ENCODE results near the gene ZNF525. TPM values are rescaled to one million over a fixed set of nuclear protein-coding genes. Genes with fewer than 3 reads are reported as not detected.
A peak's percentile ranks its signal among the peaks of the same experiment; 100 is the strongest.

Gene ZNF525
- total RNA-seq, 2 donors from 2014 or later = 4.9 to 11.4 TPM

GRCh38 chr19:53424968-53425597 lies 59.6 kb downstream of the ZNF525 start:
- no peaks in the 10 kb centered on the region for H3K9me3 ChIP-seq
- H3K27me3 ChIP-seq (replicated peaks; ENCODE audit: insufficient read depth) = no peaks in the 10 kb centered on the region
- no peak overlapping the region for H3K4me3 ChIP-seq
- no peaks in the 10 kb centered on the region for H3K36me3 ChIP-seq
- H3K4me1 ChIP-seq (ENCODE audit: control insufficient read depth in 1 of 2, low read depth in 2 of 2) = no peaks in the 10 kb centered on the region
- peak; percentile 65 for ATAC-seq (ENCODE audit: insufficient number of reproducible peaks, low FRiP score, low read depth)
- H3K27ac ChIP-seq = no peak overlapping the region
- TF ChIP-seq, protein P1, sequence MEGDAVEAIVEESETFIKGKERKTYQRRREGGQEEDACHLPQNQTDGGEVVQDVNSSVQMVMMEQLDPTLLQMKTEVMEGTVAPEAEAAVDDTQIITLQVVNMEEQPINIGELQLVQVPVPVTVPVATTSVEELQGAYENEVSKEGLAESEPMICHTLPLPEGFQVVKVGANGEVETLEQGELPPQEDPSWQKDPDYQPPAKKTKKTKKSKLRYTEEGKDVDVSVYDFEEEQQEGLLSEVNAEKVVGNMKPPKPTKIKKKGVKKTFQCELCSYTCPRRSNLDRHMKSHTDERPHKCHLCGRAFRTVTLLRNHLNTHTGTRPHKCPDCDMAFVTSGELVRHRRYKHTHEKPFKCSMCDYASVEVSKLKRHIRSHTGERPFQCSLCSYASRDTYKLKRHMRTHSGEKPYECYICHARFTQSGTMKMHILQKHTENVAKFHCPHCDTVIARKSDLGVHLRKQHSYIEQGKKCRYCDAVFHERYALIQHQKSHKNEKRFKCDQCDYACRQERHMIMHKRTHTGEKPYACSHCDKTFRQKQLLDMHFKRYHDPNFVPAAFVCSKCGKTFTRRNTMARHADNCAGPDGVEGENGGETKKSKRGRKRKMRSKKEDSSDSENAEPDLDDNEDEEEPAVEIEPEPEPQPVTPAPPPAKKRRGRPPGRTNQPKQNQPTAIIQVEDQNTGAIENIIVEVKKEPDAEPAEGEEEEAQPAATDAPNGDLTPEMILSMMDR (IDR thresholded peaks at IDR 0.05) = peak; percentile 74
- DNase-seq (ENCODE audit: low spot score) = peak; percentile 16

GRCh38 chr19:53431399-53432087 lies 66.0 kb downstream of the ZNF525 start, which contains the start of gene ZNF761:
ZNF761 (plus strand) TSS chr19:53431984; CDS start chr19:53447269, 15,285 bp downstream.
- TF ChIP-seq, protein P1 (IDR thresholded peaks at IDR 0.05) = peak; percentile 44
- Histone ChIP-seq H3K36me3 (peaks cover 6% of the 10 kb centered on the region), H3K9me3 (no peaks in the 10 kb centered on the region), H3K4me1 (ENCODE audit: control insufficient read depth in 1 of 2, low read depth in 2 of 2) (peaks cover 0 to 2% of the 10 kb centered on the region in 2 donors), H3K27ac (peak within 1 kb of the TSS; percentile 12 to 56), H3K4me3 (peak within 1 kb of the TSS; percentile 82), H3K27me3 (replicated peaks; ENCODE audit: insufficient read depth) (no peaks in the 10 kb centered on the region)
- ATAC-seq (ENCODE audit: insufficient number of reproducible peaks, low FRiP score, low read depth) (peak; percentile 99), DNase-seq (ENCODE audit: low spot score) (peak; percentile 72)

DNA sequence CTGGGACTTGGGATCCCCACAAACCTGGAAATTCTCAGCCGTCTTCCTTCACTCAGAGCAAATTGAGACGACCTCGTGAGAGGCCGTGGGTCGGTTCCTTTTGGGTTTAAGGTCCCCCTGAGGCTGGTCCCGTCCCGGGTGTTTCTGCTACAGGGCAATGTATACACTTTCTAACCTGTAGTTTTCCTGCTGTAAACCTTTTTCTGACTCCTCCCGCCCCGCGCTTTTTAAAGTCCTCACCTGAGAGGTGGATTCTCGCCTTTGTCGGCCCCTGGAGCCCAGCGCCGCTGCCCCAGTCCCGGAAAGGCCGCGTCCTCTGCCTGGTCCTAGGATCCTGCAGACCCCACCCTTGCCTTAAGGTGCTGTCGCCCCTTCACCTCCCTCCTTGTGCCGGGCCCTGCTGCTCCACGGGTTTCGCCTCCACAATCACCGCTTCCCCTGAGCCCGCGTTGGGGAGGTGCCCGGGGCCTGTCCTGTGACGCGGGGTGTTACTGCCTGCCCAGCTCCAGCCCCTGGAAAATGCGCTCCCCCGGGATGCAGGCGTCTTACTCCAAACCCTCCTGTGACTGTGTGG lies 66.7 kb downstream of the ZNF525 start:
- Histone ChIP-seq H3K9me3 (no peaks in the 10 kb centered on the region), H3K36me3 (peaks cover 10% of the 10 kb centered on the region), H3K27me3 (replicated peaks; ENCODE audit: insufficient read depth) (no peaks in the 10 kb centered on the region), H3K4me3 (peak overlapping the region; percentile 82), H3K27ac (peak overlapping the region; percentile 12 to 53), H3K4me1 (ENCODE audit: control insufficient read depth in 1 of 2, low read depth in 2 of 2) (peaks cover 0 to 2% of the 10 kb centered on the region in 2 donors)
- ATAC-seq (ENCODE audit: insufficient number of reproducible peaks, low FRiP score, low read depth) = no peak
- TF ChIP-seq, protein P1 (IDR thresholded peaks at IDR 0.05) = no peak
- DNase-seq (ENCODE audit: low spot score) = no peak

Other genes with a start within 250 kb of the ZNF525 start
- 1 to 10 TPM; 2.3 to 7.1 TPM for gene ZNF415, start 232.8 kb upstream of the ZNF525 start, total RNA-seq
- 10 to 100 TPM in 1 of 2 donors, 1 to 10 TPM in 1; 8.8 to 16.6 TPM for gene ZNF347, start 206.7 kb upstream of the ZNF525 start, total RNA-seq
- gene ZNF665, start 172.3 kb upstream of the ZNF525 start, total RNA-seq = 1 to 10 TPM; 4.5 to 6.6 TPM
- 10 to 100 TPM; 20.6 to 21.7 TPM for gene ZNF677, start 110.8 kb upstream of the ZNF525 start, total RNA-seq
- gene VN1R2, start 107.4 kb upstream of the ZNF525 start, total RNA-seq = not detected
- gene VN1R4, start 98.0 kb upstream of the ZNF525 start, total RNA-seq = not detected
- 1 to 10 TPM; 4.2 to 7.4 TPM for gene ZNF845, start 32.0 kb upstream of the ZNF525 start, total RNA-seq
- 10 to 100 TPM; 10.3 to 18.5 TPM for gene ZNF765, start 29.4 kb downstream of the ZNF525 start, total RNA-seq
- gene ZNF761, start 66.3 kb downstream of the ZNF525 start, total RNA-seq = 10 to 100 TPM; 14.0 to 16.8 TPM
- gene ZNF813, start 102.0 kb downstream of the ZNF525 start, total RNA-seq = 1 to 10 TPM in 1 of 2 donors, under 1 TPM in 1; 0.81 to 3.0 TPM
- gene ZNF331, start 172.4 kb downstream of the ZNF525 start, total RNA-seq = 10 to 100 TPM; 26.9 to 38.7 TPM